NCI-H2196 (cell line): Measurements from ENCODE around the gene SLC39A7.
"Not testable (repeated sequence)": the region's sequence is repeated elsewhere in the genome, so short reads cannot be mapped to it uniquely, and the experiment has no call there.

ENCODE experiments used
- DNase-seq: peaks from one replicate; lab custom pipeline; 2025; ENCODE audit not compliant: unreplicated experiment; lab: John Stamatoyannopoulos, UW

Gene SLC39A7

GRCh38 chr6:33226503-33227120 is 25.9 kb downstream of the SLC39A7 start:
- not testable (repeated sequence) for DNase-seq

GRCh38 chr6:33235221-33235634 is 34.6 kb downstream of the SLC39A7 start:
- no peak for DNase-seq

- no peak for DNase-seq
These were observed 35.7 kb downstream of the SLC39A7 start for GRCh38 chr6:33236328-33236727.

GRCh38 chr6:33236852-33237251 is 36.2 kb downstream of the SLC39A7 start:
- no peak for DNase-seq

GRCh38 chr6:33237741-33238140 is 37.1 kb downstream of the SLC39A7 start:
- DNase-seq: no peak

GRCh38 chr6:33241968-33242367 is 41.3 kb downstream of the SLC39A7 start:
- DNase-seq: no peak

GRCh38 chr6:33243476-33243875 is 42.8 kb downstream of the SLC39A7 start:
- DNase-seq: no peak

GRCh38 chr6:33247977-33248642 is 47.4 kb downstream of the SLC39A7 start:
- peak; percentile 96 for DNase-seq

- peak; percentile 72 for DNase-seq
These were observed 47.9 kb downstream of the SLC39A7 start for GRCh38 chr6:33248643-33248931.

GRCh38 chr6:33248932-33249731 is 48.5 kb downstream of the SLC39A7 start:
- DNase-seq: peak; percentile 100

GRCh38 chr6:33249732-33250630 is 49.3 kb downstream of the SLC39A7 start:
- no peak for DNase-seq

- DNase-seq: no peak
These were observed 50.1 kb downstream of the SLC39A7 start for GRCh38 chr6:33250731-33251130.

GRCh38 chr6:33251395-33252012 is 50.8 kb downstream of the SLC39A7 start:
- DNase-seq: no peak

- no peak for DNase-seq
These were observed 52.1 kb downstream of the SLC39A7 start for GRCh38 chr6:33252759-33253158.
